NCI-H2227 treated with DMSO at 0.1 percent for 48 hours (cell line): ENCODE data around the gene DFFB.

Experiments
- DNase-seq: peaks from one replicate; lab custom pipeline; 2025; lab: John Stamatoyannopoulos, UW

Gene DFFB

GRCh38 chr1:3926956-3927355 is 69.7 kb downstream of the DFFB start:
- no peak for DNase-seq

- DNase-seq = no peak
Measured at GRCh38 chr1:3928586-3928985, 71.3 kb downstream of the DFFB start.

- DNase-seq = no peak
Measured at GRCh38 chr1:3929126-3929525, 71.8 kb downstream of the DFFB start.

- no peak for DNase-seq
Measured at GRCh38 chr1:3930301-3931006, 73.2 kb downstream of the DFFB start.

GRCh38 chr1:3931007-3931912 is 74.0 kb downstream of the DFFB start:
- no peak for DNase-seq

- DNase-seq = no peak
Measured at GRCh38 chr1:3932156-3932919, 75.1 kb downstream of the DFFB start.
